ENCODE measurements around the gene TXNDC11. TPM values are rescaled to one million over a fixed set of nuclear protein-coding genes. Genes with fewer than 3 reads are reported as not detected.
"Not testable (repeated sequence)": the region's sequence is repeated elsewhere in the genome, so short reads cannot be mapped to it uniquely, and the experiment has no call there.

The TXNDC11 gene
- 10 to 100 TPM; 42.3 to 45.3 TPM for total RNA-seq
- polyA plus RNA-seq (ENCODE audit: insufficient read depth, low read depth, low replicate concordance) = 34.4 TPM
- long read RNA-seq, donor 1, partial matches to known transcripts = 0 of 2 reads
- long read RNA-seq, donor 1, other reads (novel, unspliced or antisense) = 0 of 2 reads
- long read RNA-seq, donor 2, partial matches to known transcripts = 0 of 2 reads
- long read RNA-seq, donor 2, other reads (novel, unspliced or antisense) = 0 of 2 reads

GRCh38 chr16:11742536-11743307 is at the start of gene TXNDC11:
TSS of gene TXNDC11 (minus strand) at chr16:11742857. CDS start at chr16:11742730, 127 bp downstream.
- peak; percentile 99 for DNase-seq
- peak within 1 kb of the TSS; percentile 82 to 90 for H3K4me3 ChIP-seq
- WGBS, 2 donors = 0 to 1% methylated on average over 28 to 56 of the region's 96 CpGs
- TF ChIP-seq POLR2A (IDR thresholded peaks at IDR 0.05) = peak; percentile 32
- no peak for TF ChIP-seq CTCF (IDR thresholded peaks at IDR 0.05)
- no peaks in the 10 kb centered on the region for H3K9me3 ChIP-seq
- H3K36me3 ChIP-seq (ENCODE audit: low read depth, missing control alignments) = no peaks in the 10 kb centered on the region
- peak within 1 kb of the TSS; percentile 88 to 97 for H3K27ac ChIP-seq
- intact Hi-C loops (cut with DNase I; ENCODE audit: low total_unique reads) = no loop called here
- no peaks in the 10 kb centered on the region for H3K27me3 ChIP-seq
- peaks cover 14% of the 10 kb centered on the region for H3K4me1 ChIP-seq

- Histone ChIP-seq H3K36me3 (ENCODE audit: low read depth, missing control alignments) (no peaks in the 10 kb centered on the region), H3K27me3 (no peaks in the 10 kb centered on the region), H3K4me1 (peaks cover 37% of the 10 kb centered on the region), H3K4me3 (no peak overlapping the region), H3K9me3 (no peaks in the 10 kb centered on the region), H3K27ac (no peak overlapping the region)
- intact Hi-C loops (cut with DNase I; ENCODE audit: low total_unique reads) = no loop called here
- WGBS, 2 donors = 86 to 87% methylated on average over 8 of the region's 8 CpGs
- no peak for TF ChIP-seq POLR2A (IDR thresholded peaks at IDR 0.05)
- TF ChIP-seq CTCF (IDR thresholded peaks at IDR 0.05) = no peak
- DNase-seq = no peak
Observed at GRCh38 chr16:11791144-11791828, 48.6 kb upstream of the TXNDC11 start.

- 92 to 95% methylated on average over 3 of the region's 3 CpGs for WGBS, 2 donors
- no peak for DNase-seq
- no peak overlapping the region for H3K27ac ChIP-seq
- no peaks in the 10 kb centered on the region for H3K9me3 ChIP-seq
- H3K4me1 ChIP-seq = peaks cover 25% of the 10 kb centered on the region
- TF ChIP-seq CTCF (IDR thresholded peaks at IDR 0.05) = no peak
- TF ChIP-seq POLR2A (IDR thresholded peaks at IDR 0.05) = no peak
- no peaks in the 10 kb centered on the region for H3K27me3 ChIP-seq
- no peak overlapping the region for H3K4me3 ChIP-seq
- H3K36me3 ChIP-seq (ENCODE audit: low read depth, missing control alignments) = no peaks in the 10 kb centered on the region
- intact Hi-C loops (cut with DNase I; ENCODE audit: low total_unique reads) = no loop called here
Observed at GRCh38 chr16:11788914-11789313, 46.3 kb upstream of the TXNDC11 start.

GRCh38 chr16:11784980-11785599 is 42.4 kb upstream of the TXNDC11 start:
- peaks cover 41% of the 10 kb centered on the region for H3K4me1 ChIP-seq
- H3K36me3 ChIP-seq (ENCODE audit: low read depth, missing control alignments); H3K27ac ChIP-seq; H3K4me3 ChIP-seq; H3K9me3 ChIP-seq; H3K27me3 ChIP-seq; DNase-seq; intact Hi-C loops (cut with DNase I; ENCODE audit: low total_unique reads): not testable (repeated sequence)
- WGBS, 2 donors = 92 to 96% methylated on average over 13 of the region's 13 CpGs

GRCh38 chr16:11784381-11784780 is 41.7 kb upstream of the TXNDC11 start:
- H3K36me3 ChIP-seq (ENCODE audit: low read depth, missing control alignments); DNase-seq; H3K9me3 ChIP-seq; H3K27me3 ChIP-seq; intact Hi-C loops (cut with DNase I; ENCODE audit: low total_unique reads); H3K4me3 ChIP-seq: not testable (repeated sequence)
- 88 to 90% methylated on average over 6 of the region's 6 CpGs for whole genome bisulfite sequencing, 2 donors
- H3K4me1 ChIP-seq = peaks cover 41% of the 10 kb centered on the region
- peak overlapping the region in 1 of 2 donors; percentile 82 for H3K27ac ChIP-seq

All from testis (tissue), 5 donors.